Inflammatory macrophage treated with lipopolysaccharide for 1 hour (primary cell): ENCODE results near the gene ZBTB45.
"Not testable (repeated sequence)": the region's sequence is repeated elsewhere in the genome, so short reads cannot be mapped to it uniquely, and the experiment has no call there.

Experiments
- DNase-seq, 2 donors: peaks; one replicate each; pipeline ENCODE4 v3.0.0-alpha.2; 2020 to 2022

The ZBTB45 gene

GRCh38 chr19:58510084-58510862 is 9.3 kb downstream of the ZBTB45 start:
- no peak for DNase-seq

GRCh38 chr19:58509731-58510083 is 9.9 kb downstream of the ZBTB45 start:
- no peak for DNase-seq

- not testable (repeated sequence) for DNase-seq
Measured at GRCh38 chr19:58507602-58508223, 11.9 kb downstream of the ZBTB45 start.

- no peak for DNase-seq
Measured at GRCh38 chr19:58500242-58500641, 19.4 kb downstream of the ZBTB45 start.

- peak; percentile 100 for DNase-seq
Measured at GRCh38 chr19:58499021-58499927, 20.3 kb downstream of the ZBTB45 start.

GRCh38 chr19:58498316-58499020 is 21.1 kb downstream of the ZBTB45 start:
- DNase-seq: no peak

- no peak for DNase-seq
Measured at GRCh38 chr19:58497634-58498170, 21.9 kb downstream of the ZBTB45 start.

- no peak for DNase-seq
Measured at GRCh38 chr19:58492265-58492664, 27.3 kb downstream of the ZBTB45 start.

- no peak for DNase-seq
Measured at GRCh38 chr19:58491393-58491792, 28.2 kb downstream of the ZBTB45 start.

- not testable (repeated sequence) for DNase-seq
Measured at GRCh38 chr19:58484349-58484748, 35.3 kb downstream of the ZBTB45 start.

- no peak for DNase-seq
Measured at GRCh38 chr19:58483776-58484175, 35.8 kb downstream of the ZBTB45 start.

- no peak for DNase-seq
Measured at GRCh38 chr19:58482372-58482771, 37.2 kb downstream of the ZBTB45 start.

GRCh38 chr19:58480831-58481230 is 38.8 kb downstream of the ZBTB45 start:
- DNase-seq: no peak

GRCh38 chr19:58480481-58480830 is 39.2 kb downstream of the ZBTB45 start:
- no peak for DNase-seq

GRCh38 chr19:58479736-58480480 is 39.7 kb downstream of the ZBTB45 start:
- DNase-seq: no peak

- no peak for DNase-seq
Measured at GRCh38 chr19:58479303-58479702, 40.3 kb downstream of the ZBTB45 start.

- no peak for DNase-seq
Measured at GRCh38 chr19:58477871-58478270, 41.7 kb downstream of the ZBTB45 start.

- no peak for DNase-seq
Measured at GRCh38 chr19:58477130-58477529, 42.5 kb downstream of the ZBTB45 start.

- no peak for DNase-seq
Measured at GRCh38 chr19:58476498-58477015, 43.1 kb downstream of the ZBTB45 start.

- DNase-seq: peak; percentile 91 to 95
Measured at GRCh38 chr19:58475714-58476497, 43.7 kb downstream of the ZBTB45 start, which contains the start of gene ZNF446. TSS of gene ZNF446 (plus strand) at chr19:58476352. CDS start at chr19:58477219, 867 bp downstream.
